Measurements from ENCODE around the gene ACAA1. TPM values are rescaled to one million over a fixed set of nuclear protein-coding genes. Genes with fewer than 3 reads are reported as not detected.

Gene ACAA1
- total and polyA plus RNA-seq, 9 of the 15 experiments (the other 6 are each of a cell fraction or from before 2014, with no cell fraction given) = 4.0 to 88.9 (median 57.2) TPM

GRCh38 chr3:38125305-38126120 lies 11.4 kb downstream of the ACAA1 start (continued):
- TF ChIP-seq RNF219 (CRISPR knock-in tag; IDR thresholded peaks at IDR 0.05) (no peak), TCF7 (IDR thresholded peaks at IDR 0.05; ENCODE audit: borderline replicate concordance) (no peak)

- WGBS (ENCODE audit: insufficient coverage, low coverage, missing lambda C conversion rate) = 74% methylated on average over 7 of the region's 7 CpGs
- in situ Hi-C loops (cut with MboI) = no loop called here
- H3K36me3 ChIP-seq (ENCODE audit: control insufficient read depth, insufficient read depth, low read length) = peaks cover 86% of the 10 kb centered on the region; the same call in 2 of the 3 replicates
These were observed 12.4 kb downstream of the ACAA1 start for GRCh38 chr3:38124324-38125122.

More at GRCh38 chr3:38124324-38125122, 12.4 kb downstream of the ACAA1 start:
- no peaks in the 10 kb centered on the region for H3K79me2 ChIP-seq (ENCODE audit: control insufficient read depth, insufficient read depth, low read length)
- FAIRE-seq (no peak), ATAC-seq (no peak), DNase-seq (ENCODE audit: extremely low read depth in 1 of 4, low spot score in 3 of 4) (no peak)
- intact Hi-C loops (cut with micrococcal nuclease) = no loop called here
- ChIA-PET CTCF (ENCODE audit: low intra/inter-chr PET ratio) (no interaction called here), POLR2A (interaction anchor here (0.7 to 0.8 kb wide), 2 partner anchors 139 to 159 kb away, joined by 3 read pairs; no protein-coding TSS in a partner anchor)
- H3K9me1 ChIP-seq (ENCODE audit: control insufficient read depth, insufficient read depth, low read length) = no peaks in the 10 kb centered on the region
- no peak overlapping the region for H2AFZ ChIP-seq (ENCODE audit: low read depth, low read length)
- TF ChIP-seq CBX3 (IDR thresholded peaks at IDR 0.05; ENCODE audit: borderline replicate concordance in 1 of 2, low read length in 2 of 2) (no peak), SRF (CRISPR knock-in tag; IDR thresholded peaks at IDR 0.05) (no peak)
- no peak overlapping the region for H3K4me3 ChIP-seq
- no peak overlapping the region for H3K9ac ChIP-seq (ENCODE audit: insufficient read depth in 1 of 2, low read depth in 2 of 2, low read length in 2 of 2)
- H4K20me1 ChIP-seq (replicated peaks; ENCODE audit: control insufficient read depth, insufficient read depth, low read length) = no peaks in the 10 kb centered on the region; the same call in 1 of the 2 replicates
- no peaks in the 10 kb centered on the region for H3K9me3 ChIP-seq (replicated peaks; ENCODE audit: control insufficient read depth, insufficient read depth, low read depth, low read length)
- H3K4me1 ChIP-seq (replicated peaks in 1 of 2; ENCODE audit: control insufficient read depth in 2 of 2, insufficient read depth in 2 of 2, low read length in 2 of 2) = peaks cover 0 to 8% of the 10 kb centered on the region in 2 experiments; a peak in 1 of 5 replicates
- no peak overlapping the region for H3K4me2 ChIP-seq (ENCODE audit: insufficient read depth, low read length)
- H3K27me3 ChIP-seq (ENCODE audit: control insufficient read depth in 2 of 2, insufficient read depth in 2 of 2, low read length in 2 of 2) = no peaks in the 10 kb centered on the region
- no peak overlapping the region for H3K27ac ChIP-seq (ENCODE audit: extremely low read depth, low read depth, low read length)
- no TSS peak for BruUV-seq (replicated peaks)

Measured in K562 (cell line).